HG02973 (cell line): ENCODE measurements around the gene CCDC196.
A peak's percentile ranks its signal among the peaks of the same experiment; 100 is the strongest.
"Not testable (repeated sequence)": the region's sequence is repeated elsewhere in the genome, so short reads cannot be mapped to it uniquely, and the experiment has no call there.

Experiments
- ATAC-seq: cut with Tn5 transposase; IDR thresholded peaks from one replicate; pipeline ENCODE4 v1.9.1; 2021; ENCODE audit warnings: moderate library complexity; ENCODE audit not compliant: unreplicated experiment

CCDC196 gene

GRCh38 chr14:66493750-66494149, 7.6 kb downstream of the CCDC196 start:
- ATAC-seq = no peak

GRCh38 chr14:66495218-66496098, 9.3 kb downstream of the CCDC196 start:
- ATAC-seq = peak; percentile 70

- no peak for ATAC-seq
Observed at GRCh38 chr14:66496188-66496807, 10.1 kb downstream of the CCDC196 start.

GRCh38 chr14:66496911-66497310, 10.7 kb downstream of the CCDC196 start:
- ATAC-seq = no peak

GRCh38 chr14:66498311-66498710, 12.1 kb downstream of the CCDC196 start:
- ATAC-seq = no peak

GRCh38 chr14:66501592-66501991, 15.4 kb downstream of the CCDC196 start:
- ATAC-seq = no peak

- not testable (repeated sequence) for ATAC-seq
Observed at GRCh38 chr14:66502836-66503235, 16.7 kb downstream of the CCDC196 start.

GRCh38 chr14:66503532-66503931, 17.4 kb downstream of the CCDC196 start:
- no peak for ATAC-seq

- peak; percentile 12 for ATAC-seq
Observed at GRCh38 chr14:66507181-66507721, 21.1 kb downstream of the CCDC196 start.

GRCh38 chr14:66507722-66508546, 21.8 kb downstream of the CCDC196 start, which contains the start of gene GPHN:
TSS of gene GPHN (plus strand) at chr14:66508147.
- ATAC-seq = peak; percentile 77

- no peak for ATAC-seq
Observed at GRCh38 chr14:66508547-66508845, 22.3 kb downstream of the CCDC196 start.

- ATAC-seq = no peak
Observed at GRCh38 chr14:66508846-66509621, 22.9 kb downstream of the CCDC196 start.

GRCh38 chr14:66509874-66510273, 23.7 kb downstream of the CCDC196 start:
- ATAC-seq = no peak

GRCh38 chr14:66511849-66512248, 25.7 kb downstream of the CCDC196 start:
- no peak for ATAC-seq

- ATAC-seq = no peak
Observed at GRCh38 chr14:66514213-66514612, 28.0 kb downstream of the CCDC196 start.

GRCh38 chr14:66530526-66530925, 44.4 kb downstream of the CCDC196 start:
- no peak for ATAC-seq

GRCh38 chr14:66539034-66539433, 52.9 kb downstream of the CCDC196 start:
- no peak for ATAC-seq

GRCh38 chr14:66540038-66540437, 53.9 kb downstream of the CCDC196 start:
- ATAC-seq = no peak

- no peak for ATAC-seq
Observed at GRCh38 chr14:66541627-66542026, 55.5 kb downstream of the CCDC196 start.

- no peak for ATAC-seq
Observed at GRCh38 chr14:66543996-66544395, 57.8 kb downstream of the CCDC196 start.
